BJ (cell line): ENCODE measurements around the gene NLRP3. TPM values are rescaled to one million over a fixed set of nuclear protein-coding genes. Genes with fewer than 3 reads are reported as not detected.

Source experiments
- CTCF ChIA-PET: fragments of 350-600 bp; formaldehyde crosslinking; extraction: SDS; loops from one replicate; lab custom pipeline; 2021; ENCODE audit warnings: antibody characterized with exemption, inconsistent platforms; lab: Yijun Ruan, JAX
- POLR2A ChIA-PET: fragments of 300-600 bp; sonication (Branson Sonifier 250); formaldehyde crosslinking; extraction: SDS; loops from one replicate; lab custom pipeline; 2021; ENCODE audit warnings: antibody characterized with exemption; lab: Charles Lee
- DNase-seq: peaks from one replicate; pipeline ENCODE4 v3.0.0-alpha.2; 2011; ENCODE audit warnings: low read depth
- H3K27me3 ChIP-seq: 2 replicates; pipeline ENCODE4 v1.6.0; 2011; ENCODE audit warnings: low read length; ENCODE audit not compliant: control insufficient read depth, insufficient read depth
- H3K36me3 ChIP-seq: 2 replicates; pipeline ENCODE4 v1.5.1; 2011; ENCODE audit warnings: low read length; ENCODE audit not compliant: control insufficient read depth, insufficient read depth
- H3K4me3 ChIP-seq: 2 replicates; pipeline ENCODE4 v1.5.1; 2011; ENCODE audit warnings: low read depth, mild to moderate bottlenecking, control low read depth, low read length
- CTCF ChIP-seq: IDR thresholded peaks from 2 replicates; pipeline ENCODE4 v1.5.1; 2011; ENCODE audit warnings: low read depth, mild to moderate bottlenecking, control low read depth, inconsistent platforms, low read length, moderate library complexity; ENCODE audit not compliant: insufficient read depth
- polyA plus RNA-seq: library from polyadenylated mRNA; depleted of rRNA; stranded (reverse); fragments of >200 nt; gene quantifications from 2 replicates; pipeline ENCODE4 v1.2.3, GENCODE V29; 2011

NLRP3 gene
- polyA plus RNA-seq, 1 experiment = not detected

GRCh38 chr1:247431643-247432042, 15.7 kb downstream of the NLRP3 start:
- H3K4me3 ChIP-seq = no peak overlapping the region
- no peak for DNase-seq
- H3K36me3 ChIP-seq = no peaks in the 10 kb centered on the region
- no peaks in the 10 kb centered on the region for H3K27me3 ChIP-seq
- POLR2A ChIA-PET = no interaction called here
- CTCF ChIA-PET = no interaction called here
- no peak for TF ChIP-seq CTCF

GRCh38 chr1:247434005-247434404, 18.0 kb downstream of the NLRP3 start:
- no peak for DNase-seq
- Histone ChIP-seq H3K4me3 (no peak overlapping the region), H3K36me3 (no peaks in the 10 kb centered on the region), H3K27me3 (no peaks in the 10 kb centered on the region)
- ChIA-PET POLR2A (no interaction called here), CTCF (interaction anchor here (1.2 kb wide), 1 partner anchor 11 kb away, joined by 3 read pairs; no protein-coding TSS in a partner anchor)
- no peak for TF ChIP-seq CTCF

- TF ChIP-seq CTCF = no peak
- ChIA-PET POLR2A (no interaction called here), CTCF (interaction anchor here (0.6 kb wide), 1 partner anchor 15 kb away, joined by 5 read pairs; no protein-coding TSS in a partner anchor)
- Histone ChIP-seq H3K36me3 (no peaks in the 10 kb centered on the region), H3K27me3 (no peaks in the 10 kb centered on the region), H3K4me3 (no peak overlapping the region)
- DNase-seq = no peak
Observed at GRCh38 chr1:247435030-247435758, 19.2 kb downstream of the NLRP3 start.

- ChIA-PET POLR2A (no interaction called here), CTCF (interaction anchor here (0.6 kb wide), 1 partner anchor 16 kb away, joined by 5 read pairs; no protein-coding TSS in a partner anchor)
- TF ChIP-seq CTCF = no peak
Observed at GRCh38 chr1:247435759-247436147, 19.8 kb downstream of the NLRP3 start.

GRCh38 chr1:247437551-247438505, 21.9 kb downstream of the NLRP3 start:
- no peak for TF ChIP-seq CTCF
- H3K27me3 ChIP-seq = no peaks in the 10 kb centered on the region
- H3K36me3 ChIP-seq = no peaks in the 10 kb centered on the region
- no peak for DNase-seq
- H3K4me3 ChIP-seq = no peak overlapping the region
- CTCF ChIA-PET = no interaction called here
- POLR2A ChIA-PET = no interaction called here

More at GRCh38 chr1:247435759-247436147, 19.8 kb downstream of the NLRP3 start:
- DNase-seq = no peak
- no peaks in the 10 kb centered on the region for H3K36me3 ChIP-seq
- no peak overlapping the region for H3K4me3 ChIP-seq
- H3K27me3 ChIP-seq = no peaks in the 10 kb centered on the region
